HEK293 (cell line): ENCODE results near the gene FREM1.

Experiments
- CTCF ChIA-PET: fragments of 350-600 bp; formaldehyde crosslinking; extraction: SDS; loops from one replicate; lab custom pipeline; 2021; ENCODE audit warnings: antibody characterized with exemption; lab: Yijun Ruan, JAX
- POLR2A ChIA-PET: fragments of 300-600 bp; formaldehyde crosslinking; extraction: SDS; loops from one replicate; lab custom pipeline; 2020; ENCODE audit warnings: antibody characterized with exemption, inconsistent platforms; lab: Yijun Ruan, JAX
- H3K27ac ChIP-seq: fragments of 200-500 bp; sonication (Bioruptor generic); 2 replicates; pipeline ENCODE4 v1.5.1; 2014; ENCODE audit warnings: low read depth, low read length, control low read depth, inconsistent platforms; ENCODE audit errors: extremely low read depth
- H3K36me3 ChIP-seq, 2 experiments: fragments of 200-500 bp in 1 of 2; sonication (Bioruptor generic) in 1 of 2; 1 replicate in 1 of 2; 2 replicates in 1 of 2; pipeline ENCODE4 v1.5.1; 2014 to 2017; ENCODE audit warnings: inconsistent platforms in 2 of 2, low read length in 2 of 2; ENCODE audit not compliant: control insufficient read depth in 2 of 2, insufficient read depth in 1 of 2
- H3K4me1 ChIP-seq: fragments of 200-500 bp; sonication (Bioruptor generic); 2 replicates; pipeline ENCODE4 v1.5.1; 2014; ENCODE audit warnings: mild to moderate bottlenecking, low read length, inconsistent platforms; ENCODE audit not compliant: control insufficient read depth, insufficient read depth
- H3K4me3 ChIP-seq: 2 replicates; pipeline ENCODE4 v1.5.1; 2011; ENCODE audit warnings: low read depth, mild to moderate bottlenecking, control low read depth, low read length, moderate library complexity
- H3K9me3 ChIP-seq: fragments of 200-500 bp; sonication (Bioruptor generic); 2 replicates; pipeline ENCODE4 v1.5.1; 2014; ENCODE audit warnings: low read depth, low read length, inconsistent platforms; ENCODE audit not compliant: control insufficient read depth, insufficient read depth
- GLI4 ChIP-seq: fragments of 450-650 bp; formaldehyde crosslinking; IDR thresholded peaks from 2 replicates; pipeline ENCODE4 v1.5.1; 2016; ENCODE audit warnings: missing biosample characterization, missing genetic modification characterization
- IKZF3 ChIP-seq: fragments of 450-650 bp; IDR thresholded peaks from 2 replicates; pipeline ENCODE4 v1.5.0; 2018; ENCODE audit warnings: missing biosample characterization, mild to moderate bottlenecking, missing genetic modification characterization, moderate library complexity
- PRDM6 ChIP-seq: fragments of 450-650 bp; formaldehyde crosslinking; IDR thresholded peaks from 2 replicates; pipeline ENCODE4 v1.5.1; 2017; ENCODE audit warnings: missing biosample characterization, missing genetic modification characterization
- SETDB1 ChIP-seq: IDR thresholded peaks from one replicate; pipeline ENCODE4 v1.6.1; 2017; ENCODE audit warnings: mild to moderate bottlenecking, low read length, moderate library complexity, mixed read lengths; ENCODE audit not compliant: insufficient read length
- TRIM28 ChIP-seq: IDR thresholded peaks from 2 replicates; pipeline ENCODE4 v1.6.1; 2011; ENCODE audit warnings: low read length, control low read depth, borderline replicate concordance
- ZBTB17 ChIP-seq: fragments of 450-650 bp; formaldehyde crosslinking; IDR thresholded peaks from 2 replicates; pipeline ENCODE4 v1.5.1; 2016; ENCODE audit warnings: missing biosample characterization, missing genetic modification characterization
- ZBTB6 ChIP-seq: fragments of 450-650 bp; formaldehyde crosslinking; IDR thresholded peaks from 2 replicates; pipeline ENCODE4 v1.5.1; 2017; ENCODE audit warnings: missing biosample characterization, missing genetic modification characterization
- ZNF174 ChIP-seq: fragments of 450-650 bp; formaldehyde crosslinking; IDR thresholded peaks from 2 replicates; pipeline ENCODE4 v1.5.0; 2017; ENCODE audit warnings: missing biosample characterization, mild to moderate bottlenecking, missing genetic modification characterization
- ZNF302 ChIP-seq: fragments of 450-650 bp; formaldehyde crosslinking; IDR thresholded peaks from 2 replicates; pipeline ENCODE4 v1.5.1; 2016; ENCODE audit warnings: missing biosample characterization, missing genetic modification characterization, low read depth
- ZNF311 ChIP-seq: fragments of 450-650 bp; formaldehyde crosslinking; IDR thresholded peaks from 2 replicates; pipeline ENCODE4 v1.5.1; 2017; ENCODE audit warnings: missing biosample characterization, missing genetic modification characterization, borderline replicate concordance
- ZNF571 ChIP-seq: fragments of 450-650 bp; formaldehyde crosslinking; IDR thresholded peaks from 2 replicates; pipeline ENCODE4 v1.5.0; 2017; ENCODE audit warnings: missing biosample characterization, missing genetic modification characterization

Gene FREM1

GRCh38 chr9:14706530-14707140 is 203.6 kb downstream of the FREM1 start:
- CTCF ChIA-PET, result interaction anchor here (0.6 kb wide), 1 partner anchor 45 kb away, joined by 3 read pairs; no protein-coding TSS in a partner anchor
- H3K4me1 ChIP-seq, result no peaks in the 10 kb centered on the region
- H3K36me3 ChIP-seq, result no peaks in the 10 kb centered on the region
- no peak overlapping the region for H3K4me3 ChIP-seq
- no peaks in the 10 kb centered on the region for H3K9me3 ChIP-seq
- TF ChIP-seq SETDB1 (peak; percentile 41), TRIM28 (peak; percentile 15; the same call in 1 of the 2 replicates), ZNF302 (tag by site-specific recombination) (no peak)
- H3K27ac ChIP-seq, result no peak overlapping the region
- POLR2A ChIA-PET, result no interaction called here

GRCh38 chr9:14705079-14705478 is 205.1 kb downstream of the FREM1 start:
- CTCF ChIA-PET, result interaction anchor here (0.7 kb wide), 2 partner anchors 52 to 507 kb away, joined by 3 to 4 read pairs; no protein-coding TSS in a partner anchor
- H3K36me3 ChIP-seq, result no peaks in the 10 kb centered on the region
- no peak for TF ChIP-seq ZNF174 (tag by site-specific recombination)
- peak; percentile 59 for TF ChIP-seq SETDB1
- no peak for TF ChIP-seq ZNF302 (tag by site-specific recombination)
- no peak for TF ChIP-seq ZBTB17 (tag by site-specific recombination)
- H3K4me3 ChIP-seq, result no peak overlapping the region
- no peaks in the 10 kb centered on the region for H3K4me1 ChIP-seq
- H3K9me3 ChIP-seq, result no peaks in the 10 kb centered on the region
- H3K27ac ChIP-seq, result no peak overlapping the region
- POLR2A ChIA-PET, result no interaction called here

GRCh38 chr9:14704281-14704680 is 205.9 kb downstream of the FREM1 start:
- POLR2A ChIA-PET, result no interaction called here

GRCh38 chr9:14702200-14702720 is 208.0 kb downstream of the FREM1 start:
- CTCF ChIA-PET, result no interaction called here
- Histone ChIP-seq H3K9me3 (no peaks in the 10 kb centered on the region), H3K36me3 (no peaks in the 10 kb centered on the region), H3K27ac (no peak overlapping the region), H3K4me3 (no peak overlapping the region), H3K4me1 (no peaks in the 10 kb centered on the region)
- POLR2A ChIA-PET, result no interaction called here
- TF ChIP-seq GLI4 (tag by site-specific recombination), result no peak
- TF ChIP-seq IKZF3, result no peak

More at GRCh38 chr9:14704281-14704680, 205.9 kb downstream of the FREM1 start:
- no peak overlapping the region for H3K4me3 ChIP-seq
- no peaks in the 10 kb centered on the region for H3K36me3 ChIP-seq
- no peak overlapping the region for H3K27ac ChIP-seq
- H3K4me1 ChIP-seq, result no peaks in the 10 kb centered on the region
- CTCF ChIA-PET, result no interaction called here
- TF ChIP-seq ZNF311 (tag by site-specific recombination) (no peak), PRDM6 (no peak), ZNF571 (tag by site-specific recombination) (no peak), ZBTB6 (tag by site-specific recombination) (no peak)
- TF ChIP-seq, all 188 proteins: peak for 0
- no peaks in the 10 kb centered on the region for H3K9me3 ChIP-seq
